Tongue (tissue), 3 donors: ENCODE measurements around the gene HSD17B12. TPM values are rescaled to one million over a fixed set of nuclear protein-coding genes. Genes with fewer than 3 reads are reported as not detected.

Experiments
- DNase-seq: peaks from one replicate; pipeline ENCODE4 v3.0.0-alpha.2; 2015
- small RNA-seq: library from RNA; depleted of rRNA; stranded (forward); fragments of <200 nt; gene quantifications from one replicate; pipeline ENCODE3, GENCODE V24; 2014; ENCODE audit warnings: low replicate concordance
- total RNA-seq: library from RNA; depleted of rRNA; stranded (reverse); fragments of >200 nt; gene quantifications from one replicate; pipeline ENCODE4 v1.2.3, GENCODE V29; 2014

The HSD17B12 gene
- total RNA-seq, 1 donor from 2014 or later: 63.1 TPM

- DNase-seq: no peak
These were observed 190.5 kb downstream of the HSD17B12 start for GRCh38 chr11:43871051-43871450.

DNA sequence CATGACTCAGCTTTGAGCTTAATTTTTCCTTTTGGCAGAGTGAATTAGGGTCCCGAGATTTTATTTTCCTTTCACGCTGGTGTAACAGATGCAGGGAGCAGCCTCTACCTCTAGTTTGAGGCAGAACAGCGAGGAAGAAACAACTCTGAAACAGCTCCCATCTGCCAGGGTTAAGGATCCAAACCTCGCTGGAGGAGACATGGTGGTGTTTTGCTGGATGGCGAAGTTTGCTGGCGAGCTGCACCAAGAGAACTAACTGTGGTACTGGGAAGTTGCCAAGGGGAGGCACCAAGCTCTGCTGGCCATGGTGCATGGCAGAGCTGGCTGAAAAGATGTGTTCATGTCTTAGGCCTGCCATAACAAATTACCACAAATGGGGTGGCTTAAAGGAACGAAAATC lies 192.5 kb downstream of the HSD17B12 start:
- no peak for DNase-seq

GRCh38 chr11:43874078-43874477 lies 193.5 kb downstream of the HSD17B12 start:
- DNase-seq: no peak

DNA sequence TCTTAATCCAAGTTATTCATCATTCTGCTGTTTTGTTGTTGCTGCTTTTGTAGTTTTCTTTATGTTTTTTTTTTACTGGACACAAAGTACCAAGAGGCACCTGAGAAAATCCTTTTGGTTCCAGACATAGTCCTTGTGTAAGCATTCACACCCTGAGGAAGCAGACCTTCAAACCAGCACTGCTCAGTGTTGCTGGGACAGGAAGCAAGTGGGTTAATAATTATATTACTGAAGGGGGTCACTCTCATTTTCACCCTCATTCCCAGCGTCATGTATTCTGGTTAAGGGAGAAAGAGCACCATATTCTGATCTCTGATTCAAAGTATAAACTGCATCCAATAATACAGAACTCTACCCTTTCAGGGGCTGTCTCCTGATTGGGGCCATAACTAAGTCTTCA lies 194.2 kb downstream of the HSD17B12 start:
- no peak for DNase-seq

GRCh38 chr11:43879789-43880639 lies 199.5 kb downstream of the HSD17B12 start:
- no peak for DNase-seq

GRCh38 chr11:43880640-43881159 lies 200.2 kb downstream of the HSD17B12 start, which contains the start of gene ALKBH3:
Gene ALKBH3, plus strand, starts transcription at chr11:43880831. Its CDS starts 1,822 bp downstream, at chr11:43882653.
- DNase-seq: peak; percentile 96

DNA sequence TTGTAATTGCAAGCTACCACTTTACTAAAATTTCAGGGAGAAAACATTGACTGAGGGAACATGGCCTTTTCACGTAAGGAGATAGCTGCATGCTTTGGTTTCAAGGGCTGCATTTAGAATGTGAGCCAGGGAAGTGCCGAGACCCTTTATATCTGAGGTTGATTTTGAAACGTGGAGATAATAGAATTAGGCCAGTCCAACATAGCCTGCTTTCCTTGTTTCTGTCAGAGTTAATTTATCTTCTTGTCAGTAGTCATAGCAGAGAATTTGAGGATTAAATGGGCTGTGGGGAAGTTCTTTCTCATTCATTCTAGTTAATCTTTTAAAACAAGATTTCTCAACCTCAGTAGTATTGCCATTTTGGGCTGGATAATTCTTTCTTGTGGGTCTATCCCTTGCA lies 212.3 kb downstream of the HSD17B12 start:
- DNase-seq: no peak

DNA sequence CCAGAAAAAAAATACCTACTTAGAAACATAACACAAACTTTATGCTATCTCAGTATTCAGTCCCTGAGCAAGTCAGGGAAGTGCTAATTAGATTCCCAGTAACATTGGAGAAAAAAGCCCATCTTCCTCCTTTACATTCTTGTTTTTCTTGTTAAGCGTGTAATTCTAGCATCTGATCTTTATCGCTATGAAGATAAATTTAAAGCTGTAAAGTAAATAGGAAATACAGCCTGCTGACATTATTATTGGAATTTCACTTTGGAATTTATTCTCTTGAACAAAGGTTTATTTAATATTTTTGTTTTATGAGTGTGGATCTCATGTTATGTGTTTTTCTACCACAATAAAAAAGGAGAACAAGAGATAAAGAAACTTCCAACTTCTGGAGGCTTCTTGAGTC lies 214.0 kb downstream of the HSD17B12 start:
- no peak for DNase-seq

DNA sequence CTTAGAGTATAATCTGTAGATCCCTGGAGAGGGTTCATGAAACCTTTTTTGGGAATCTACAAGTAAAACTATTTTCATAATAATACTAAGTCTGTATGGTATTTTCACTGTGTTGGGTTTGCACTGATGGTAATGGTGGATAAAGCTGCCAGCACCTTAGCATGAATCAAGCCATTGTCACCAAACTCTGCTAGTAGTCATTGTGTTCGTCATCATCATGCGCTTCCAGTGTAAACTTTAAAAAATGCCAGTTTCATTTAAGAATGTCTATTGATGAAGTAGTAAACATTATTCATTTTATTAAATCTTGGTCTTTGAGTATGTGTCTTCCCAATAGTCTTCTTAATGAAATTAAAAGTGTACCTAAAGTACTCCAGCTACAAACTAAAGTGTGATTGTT lies 215.1 kb downstream of the HSD17B12 start:
- DNase-seq: no peak

DNA sequence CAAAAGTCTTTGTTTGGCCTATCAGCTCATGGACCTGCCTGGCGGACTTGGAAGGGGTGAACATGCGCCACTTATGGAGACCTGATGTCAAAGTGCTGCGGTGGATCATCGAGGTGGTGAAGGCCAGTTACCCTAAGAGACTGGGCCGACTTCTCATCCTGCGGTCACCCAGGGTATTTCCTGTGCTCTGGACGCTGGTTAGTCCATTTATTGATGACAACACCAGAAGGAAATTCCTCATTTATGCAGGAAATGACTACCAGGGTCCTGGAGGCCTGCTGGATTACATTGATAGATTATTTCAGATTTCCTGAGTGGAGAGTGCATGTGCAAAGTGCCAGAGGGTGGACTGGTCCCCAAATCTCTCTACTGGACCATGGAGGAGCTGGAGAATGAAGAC lies 218.0 kb downstream of the HSD17B12 start:
- DNase-seq: no peak

DNA sequence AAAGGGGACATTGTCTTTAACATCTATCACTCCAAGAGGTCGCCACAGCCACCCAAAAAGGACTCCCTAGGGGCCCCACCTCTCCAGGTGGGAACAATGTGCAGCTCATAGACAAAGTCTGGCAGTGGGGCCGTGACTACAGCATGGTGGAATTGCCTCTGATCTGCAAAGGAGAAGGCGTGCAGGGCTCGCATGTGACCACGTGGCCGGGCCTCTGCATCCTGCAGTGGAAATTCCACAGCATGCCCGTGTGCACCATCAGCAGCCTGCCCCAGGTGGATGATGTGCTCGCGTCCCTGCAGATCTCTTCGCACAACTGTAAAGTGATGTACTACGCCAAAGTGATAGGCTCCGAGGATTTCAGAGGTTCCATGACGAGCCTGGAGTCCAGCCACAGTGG lies 218.6 kb downstream of the HSD17B12 start:
- DNase-seq: no peak

DNA sequence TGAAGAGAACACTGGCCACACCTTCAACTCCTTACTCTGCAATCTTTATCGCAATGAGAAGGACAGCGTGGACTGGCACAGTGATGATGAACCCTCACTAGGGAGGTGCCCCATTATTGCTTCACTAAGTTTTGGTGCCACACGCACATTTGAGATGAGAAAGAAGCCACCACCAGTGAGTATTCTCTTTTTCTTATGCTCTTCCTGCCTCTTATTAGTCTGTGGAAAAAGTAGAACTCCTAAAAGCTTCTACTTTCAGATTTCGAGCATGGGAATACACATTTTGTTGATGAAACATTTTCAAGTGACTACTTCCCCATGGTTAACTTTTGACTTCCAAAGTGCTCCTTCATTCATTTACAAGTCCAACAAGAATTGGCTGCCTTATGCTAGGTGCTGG lies 221.0 kb downstream of the HSD17B12 start:
- no peak for DNase-seq

- DNase-seq: no peak
These were observed 222.5 kb downstream of the HSD17B12 start for GRCh38 chr11:43903078-43903477.

DNA sequence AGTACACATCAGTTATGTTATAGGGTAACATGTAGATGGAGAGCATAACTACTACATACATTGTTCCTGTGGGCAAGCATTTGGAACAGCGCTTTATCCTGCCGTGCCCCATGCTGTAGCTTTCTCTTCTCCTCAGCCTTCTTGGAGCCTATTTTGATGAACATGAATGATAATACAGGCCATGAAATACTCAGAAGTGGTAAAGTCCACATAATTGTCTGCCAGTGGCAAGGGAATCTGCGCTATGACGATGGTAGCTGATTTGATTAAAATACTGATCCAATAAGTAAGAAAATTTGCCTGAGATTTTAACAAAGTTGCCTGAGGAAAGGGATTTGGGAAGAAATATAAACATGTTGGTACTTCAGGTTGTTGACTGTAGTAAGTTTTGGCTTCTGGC lies 223.4 kb downstream of the HSD17B12 start:
- DNase-seq: no peak

- no peak for DNase-seq
These were observed 224.4 kb downstream of the HSD17B12 start for GRCh38 chr11:43904742-43905535.

DNA sequence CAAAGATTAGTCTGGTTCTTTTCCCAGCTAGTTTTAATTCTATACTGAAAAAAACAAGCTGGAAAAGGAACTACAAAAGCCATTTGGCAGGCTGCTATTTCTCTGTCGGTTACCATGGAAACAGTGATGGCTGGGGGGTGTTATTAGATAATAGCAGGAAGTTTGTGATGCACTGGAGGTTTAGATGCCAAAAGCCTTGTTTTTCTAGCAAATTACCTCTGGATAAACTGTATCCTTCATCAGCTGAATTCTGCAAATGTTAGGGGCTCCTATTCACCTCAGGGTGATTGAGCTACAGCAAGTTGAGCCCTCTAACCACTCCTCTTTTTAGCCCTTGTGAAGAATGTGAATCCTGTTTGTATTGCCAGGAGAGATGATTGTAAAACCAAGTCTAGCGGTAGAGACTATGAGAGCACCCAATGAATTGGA lies 225.3 kb downstream of the HSD17B12 start:
- DNase-seq: peak; percentile 65

Small RNA genes lying within 50 kb of the gene (small RNA-seq; reads per million reads assigned to genes)
- gene PHBP2 (not detected), gene RPL23AP63 (not detected)

Other genes starting within 250 kb of the HSD17B12 start
- 27.3 TPM for gene ALKBH3, start 200.1 kb downstream of the HSD17B12 start, total RNA-seq